Fibroblast of lung (primary cell): ENCODE measurements around the gene MTHFD2L. TPM values are rescaled to one million over a fixed set of nuclear protein-coding genes. Genes with fewer than 3 reads are reported as not detected.
A peak's percentile ranks its signal among the peaks of the same experiment; 100 is the strongest.

ENCODE experiments used
- DNase-seq, 2 donors: peaks; one replicate each; pipeline versions ENCODE4 v3.0.0 to v3.0.0-alpha.2; 2010; ENCODE audit warnings: low read depth in 2 of 2
- H2AFZ ChIP-seq: 2 replicates; pipeline ENCODE4 v1.5.1; 2012; ENCODE audit warnings: low read length, control low read depth, inconsistent platforms
- H3K27ac ChIP-seq: 2 replicates; pipeline ENCODE4 v1.5.1; 2011; ENCODE audit warnings: low read length, control low read depth; ENCODE audit not compliant: insufficient read depth
- H3K27me3 ChIP-seq: 2 replicates; pipeline ENCODE4 v1.5.1; 2011; ENCODE audit warnings: mild to moderate bottlenecking, low read length; ENCODE audit not compliant: control insufficient read depth, insufficient read depth
- H3K36me3 ChIP-seq: 2 replicates; pipeline ENCODE4 v1.5.1; 2011; ENCODE audit warnings: low read length; ENCODE audit not compliant: control insufficient read depth, insufficient read depth
- H3K4me1 ChIP-seq: 2 replicates; pipeline ENCODE4 v1.5.1; 2011; ENCODE audit warnings: low read length; ENCODE audit not compliant: control insufficient read depth, insufficient read depth; ENCODE audit errors: extremely low read depth
- H3K4me2 ChIP-seq: 2 replicates; pipeline ENCODE4 v1.5.1; 2011; ENCODE audit warnings: low read length, control low read depth; ENCODE audit not compliant: insufficient read depth; ENCODE audit errors: extremely low read depth
- H3K4me3 ChIP-seq, 4 experiments: fragments of 200-600 bp in 1 of 4; sonication (generic) in 1 of 4; replicated peaks in 1 of 4; 2 replicates each; pipeline ENCODE4 v1.5.1; 2011 to 2016; ENCODE audit warnings: low read length in 4 of 4, low read depth in 3 of 4, mild to moderate bottlenecking in 3 of 4, control low read depth in 2 of 4, inconsistent platforms in 1 of 4, mixed read lengths in 1 of 4; ENCODE audit not compliant: insufficient read depth in 1 of 4; ENCODE audit errors: control extremely low read depth in 1 of 4
- H3K79me2 ChIP-seq: 2 replicates; pipeline ENCODE4 v1.5.1; 2012; ENCODE audit warnings: mild to moderate bottlenecking, low read length, inconsistent platforms; ENCODE audit not compliant: control insufficient read depth, insufficient read depth
- H3K9ac ChIP-seq: 2 replicates; pipeline ENCODE4 v1.5.1; 2011; ENCODE audit warnings: mild to moderate bottlenecking, low read length, control low read depth; ENCODE audit not compliant: insufficient read depth
- H3K9me3 ChIP-seq: 2 replicates; pipeline ENCODE4 v1.5.1; 2012; ENCODE audit warnings: low read depth, low read length; ENCODE audit not compliant: control insufficient read depth, insufficient read depth
- H4K20me1 ChIP-seq: 2 replicates; pipeline ENCODE4 v1.5.1; 2011; ENCODE audit warnings: low read length; ENCODE audit not compliant: control insufficient read depth, insufficient read depth; ENCODE audit errors: extremely low read depth
- EZH2 ChIP-seq: IDR thresholded peaks from 2 replicates; pipeline ENCODE4 v1.5.1; 2012; ENCODE audit warnings: low read length, control low read depth, mild to moderate bottlenecking; ENCODE audit errors: missing control alignments
- polyA plus RNA-seq, 2 donors: library from polyadenylated mRNA; depleted of rRNA in 1 of 2; stranded (reverse) in 1 of 2; unstranded in 1 of 2; fragments of >200 nt; gene quantifications; 2 replicates each; pipeline ENCODE4 v1.2.1, GENCODE V29; 2011 to 2012; ENCODE audit warnings: missing spikeins in 1 of 2
- total RNA-seq: library from RNA; depleted of rRNA; stranded (reverse); fragments of >200 nt; gene quantifications from 2 replicates; pipeline ENCODE4 v1.2.1, GENCODE V29; 2014
- TF ChIP-seq, protein P1 (sequence below), 2 donors: IDR thresholded peaks in 1 of 2; conservative IDR thresholded peaks in 1 of 2; 1 replicate in 1 of 2; 2 replicates in 1 of 2; pipeline ENCODE4 v1.5.1; 2011 to 2012; ENCODE audit warnings: low read length in 2 of 2, control low read depth in 1 of 2, inconsistent platforms in 1 of 2, low read depth in 1 of 2, mild to moderate bottlenecking in 1 of 2

MTHFD2L gene
- total and polyA plus RNA-seq, 2 donors (not counting 1 experiment from before 2014, with no cell fraction given) = 4.4 to 13.0 TPM

DNA sequence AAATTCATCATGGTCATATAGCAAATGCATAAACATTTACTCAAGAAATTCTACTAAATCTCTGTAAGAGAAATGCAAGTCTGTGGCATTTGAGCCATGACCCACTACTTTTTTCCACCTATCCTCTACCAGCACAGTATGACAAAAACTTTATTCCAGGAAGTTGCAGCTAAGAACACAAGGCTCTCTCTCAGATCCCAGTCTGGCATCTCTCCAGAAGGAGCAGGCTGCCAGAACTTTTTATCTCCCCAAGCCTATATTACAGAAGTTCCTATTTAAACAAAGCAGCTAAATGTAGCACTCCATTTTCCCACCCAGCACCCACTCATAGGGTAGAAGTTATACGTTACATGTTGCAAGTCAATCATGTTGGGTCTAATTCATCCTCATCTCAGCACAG is 101.0 kb downstream of the MTHFD2L start:
- Histone ChIP-seq H3K4me3 (no peak overlapping the region), H3K4me1 (no peaks in the 10 kb centered on the region), H3K9me3 (no peaks in the 10 kb centered on the region), H3K79me2 (no peaks in the 10 kb centered on the region), H3K9ac (no peak overlapping the region), H3K4me2 (no peak overlapping the region), H2AFZ (no peak overlapping the region), H3K27ac (no peak overlapping the region), H3K36me3 (no peaks in the 10 kb centered on the region), H3K27me3 (no peaks in the 10 kb centered on the region), H4K20me1 (no peaks in the 10 kb centered on the region)
- DNase-seq = peak; percentile 47 to 51
- TF ChIP-seq, protein P1, sequence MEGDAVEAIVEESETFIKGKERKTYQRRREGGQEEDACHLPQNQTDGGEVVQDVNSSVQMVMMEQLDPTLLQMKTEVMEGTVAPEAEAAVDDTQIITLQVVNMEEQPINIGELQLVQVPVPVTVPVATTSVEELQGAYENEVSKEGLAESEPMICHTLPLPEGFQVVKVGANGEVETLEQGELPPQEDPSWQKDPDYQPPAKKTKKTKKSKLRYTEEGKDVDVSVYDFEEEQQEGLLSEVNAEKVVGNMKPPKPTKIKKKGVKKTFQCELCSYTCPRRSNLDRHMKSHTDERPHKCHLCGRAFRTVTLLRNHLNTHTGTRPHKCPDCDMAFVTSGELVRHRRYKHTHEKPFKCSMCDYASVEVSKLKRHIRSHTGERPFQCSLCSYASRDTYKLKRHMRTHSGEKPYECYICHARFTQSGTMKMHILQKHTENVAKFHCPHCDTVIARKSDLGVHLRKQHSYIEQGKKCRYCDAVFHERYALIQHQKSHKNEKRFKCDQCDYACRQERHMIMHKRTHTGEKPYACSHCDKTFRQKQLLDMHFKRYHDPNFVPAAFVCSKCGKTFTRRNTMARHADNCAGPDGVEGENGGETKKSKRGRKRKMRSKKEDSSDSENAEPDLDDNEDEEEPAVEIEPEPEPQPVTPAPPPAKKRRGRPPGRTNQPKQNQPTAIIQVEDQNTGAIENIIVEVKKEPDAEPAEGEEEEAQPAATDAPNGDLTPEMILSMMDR (conservative IDR thresholded peaks at IDR 0.05 in 1 of 2, IDR thresholded peaks at IDR 0.05 in 1 of 2; ENCODE audit: low read depth in 1 of 2, low read length in 2 of 2) = no peak
- TF ChIP-seq EZH2 = no peak

GRCh38 chr4:74260036-74260435 is 102.1 kb downstream of the MTHFD2L start:
- no peak overlapping the region for H3K4me2 ChIP-seq
- no peak overlapping the region for H3K4me3 ChIP-seq
- no peaks in the 10 kb centered on the region for H3K9me3 ChIP-seq
- TF ChIP-seq, protein P1 (conservative IDR thresholded peaks at IDR 0.05 in 1 of 2, IDR thresholded peaks at IDR 0.05 in 1 of 2; ENCODE audit: low read depth in 1 of 2, low read length in 2 of 2) = no peak
- TF ChIP-seq EZH2 = no peak
- H3K36me3 ChIP-seq = no peaks in the 10 kb centered on the region
- DNase-seq = no peak
- H3K9ac ChIP-seq = no peak overlapping the region
- H4K20me1 ChIP-seq = no peaks in the 10 kb centered on the region
- no peaks in the 10 kb centered on the region for H3K79me2 ChIP-seq
- H3K27ac ChIP-seq = no peak overlapping the region
- H3K4me1 ChIP-seq = no peaks in the 10 kb centered on the region
- H3K27me3 ChIP-seq = no peaks in the 10 kb centered on the region
- no peak overlapping the region for H2AFZ ChIP-seq

DNA sequence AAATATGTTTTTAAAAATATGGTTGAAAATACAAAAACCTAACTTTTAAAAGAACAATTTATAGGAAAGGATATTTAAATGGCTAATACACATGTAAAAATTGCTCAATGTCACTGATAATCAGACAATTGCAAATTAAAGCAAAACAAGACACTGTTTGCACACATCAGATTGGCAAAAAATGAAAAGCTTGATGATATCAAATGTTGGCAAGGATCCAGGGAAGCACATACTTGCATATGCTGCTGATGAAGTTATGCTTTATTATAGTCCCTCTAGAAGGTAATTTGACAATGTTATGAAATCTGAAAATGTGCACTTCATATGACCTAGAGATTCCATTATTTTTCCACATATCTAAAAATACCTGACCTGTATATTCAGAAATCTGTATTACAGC is 104.6 kb downstream of the MTHFD2L start:
- Histone ChIP-seq H3K27ac (no peak overlapping the region), H3K4me3 (no peak overlapping the region), H3K9ac (no peak overlapping the region), H3K79me2 (no peaks in the 10 kb centered on the region), H2AFZ (no peak overlapping the region), H3K4me1 (no peaks in the 10 kb centered on the region), H4K20me1 (no peaks in the 10 kb centered on the region), H3K27me3 (no peaks in the 10 kb centered on the region), H3K9me3 (no peaks in the 10 kb centered on the region), H3K36me3 (no peaks in the 10 kb centered on the region), H3K4me2 (no peak overlapping the region)
- DNase-seq = no peak
- no peak for TF ChIP-seq EZH2
- TF ChIP-seq, protein P1 (conservative IDR thresholded peaks at IDR 0.05 in 1 of 2, IDR thresholded peaks at IDR 0.05 in 1 of 2; ENCODE audit: low read depth in 1 of 2, low read length in 2 of 2) = no peak
